Hindlimb muscle (tissue), 1 donor: ENCODE results near the gene CIBAR2. TPM values are rescaled to one million over a fixed set of nuclear protein-coding genes. Genes with fewer than 3 reads are reported as not detected.

ENCODE experiments used
- DNase-seq: peaks from one replicate; pipeline ENCODE4 v3.0.0-alpha.2; 2013
- polyA plus RNA-seq: library from polyadenylated mRNA; unstranded; fragments of 120-200 nt; gene quantifications from one replicate; pipeline ENCODE4 v1.2.1, GENCODE V29; 2013; ENCODE audit not compliant: insufficient read length

CIBAR2 gene
- polyA plus RNA-seq, 1 donor = not detected

GRCh38 chr16:85082173-85083050 is 29.9 kb downstream of the CIBAR2 start:
- no peak for DNase-seq

- DNase-seq = no peak
Measured at GRCh38 chr16:85081765-85082164, 30.5 kb downstream of the CIBAR2 start.

- no peak for DNase-seq
Measured at GRCh38 chr16:85081038-85081437, 31.2 kb downstream of the CIBAR2 start.

GRCh38 chr16:85079785-85080570 is 32.3 kb downstream of the CIBAR2 start:
- no peak for DNase-seq

GRCh38 chr16:85078952-85079351 is 33.3 kb downstream of the CIBAR2 start:
- DNase-seq = no peak

GRCh38 chr16:85078226-85078625 is 34.0 kb downstream of the CIBAR2 start:
- no peak for DNase-seq

GRCh38 chr16:85077576-85078125 is 34.6 kb downstream of the CIBAR2 start:
- no peak for DNase-seq

GRCh38 chr16:85077039-85077438 is 35.2 kb downstream of the CIBAR2 start:
- DNase-seq = no peak

- no peak for DNase-seq
Measured at GRCh38 chr16:85075236-85075924, 36.9 kb downstream of the CIBAR2 start.

- no peak for DNase-seq
Measured at GRCh38 chr16:85074225-85074914, 37.9 kb downstream of the CIBAR2 start.

GRCh38 chr16:85072947-85073346 is 39.3 kb downstream of the CIBAR2 start:
- DNase-seq = no peak

GRCh38 chr16:85072076-85072860 is 40.0 kb downstream of the CIBAR2 start:
- no peak for DNase-seq

GRCh38 chr16:85069171-85069570 is 43.1 kb downstream of the CIBAR2 start:
- DNase-seq = no peak

- DNase-seq = no peak
Measured at GRCh38 chr16:85068746-85069145, 43.5 kb downstream of the CIBAR2 start.

- no peak for DNase-seq
Measured at GRCh38 chr16:85067426-85067825, 44.8 kb downstream of the CIBAR2 start.

GRCh38 chr16:85067024-85067423 is 45.2 kb downstream of the CIBAR2 start:
- no peak for DNase-seq

- no peak for DNase-seq
Measured at GRCh38 chr16:85066346-85066885, 45.9 kb downstream of the CIBAR2 start.

- no peak for DNase-seq
Measured at GRCh38 chr16:85065099-85065498, 47.2 kb downstream of the CIBAR2 start.

GRCh38 chr16:85064186-85064585 is 48.1 kb downstream of the CIBAR2 start:
- no peak for DNase-seq

- DNase-seq = no peak
Measured at GRCh38 chr16:85062845-85063244, 49.4 kb downstream of the CIBAR2 start.

GRCh38 chr16:85062323-85062722 is 49.9 kb downstream of the CIBAR2 start:
- DNase-seq = no peak
